Lung (tissue), 12 donors: ENCODE results near the gene FBXO34. TPM values are rescaled to one million over a fixed set of nuclear protein-coding genes. Genes with fewer than 3 reads are reported as not detected.
A peak's percentile ranks its signal among the peaks of the same experiment; 100 is the strongest.

Experiments used
- ATAC-seq: fragments of 200-7000 bp; cut with Tn5 transposase; one replicate; pipeline ENCODE4 v1.9.1; 2020; ENCODE audit warnings: moderate number of reproducible peaks; ENCODE audit not compliant: insufficient read depth, low FRiP score
- DNase-seq, 3 donors: peaks; one replicate each; pipeline ENCODE4 v3.0.0-alpha.2; 2013 to 2017
- H3K27ac ChIP-seq, 2 donors: one replicate each; pipeline ENCODE4 v1.5.1; 2013; ENCODE audit warnings: mild to moderate bottlenecking in 2 of 2, moderate library complexity in 2 of 2, control low read depth in 1 of 2, inconsistent platforms in 1 of 2, low read depth in 1 of 2, low read length in 1 of 2
- H3K27me3 ChIP-seq, 3 donors: one replicate each; pipeline ENCODE4 v1.5.1; 2013; ENCODE audit warnings: low read length in 2 of 3; ENCODE audit not compliant: control insufficient read depth in 3 of 3, insufficient read depth in 3 of 3
- H3K36me3 ChIP-seq, 4 donors: one replicate each; pipeline ENCODE4 v1.5.1; 2013; ENCODE audit warnings: low read length in 4 of 4, mild to moderate bottlenecking in 1 of 4, moderate library complexity in 1 of 4; ENCODE audit not compliant: control insufficient read depth in 4 of 4, insufficient read depth in 4 of 4
- H3K4me1 ChIP-seq, 5 donors: one replicate each; pipeline ENCODE4 v1.5.1; 2013; ENCODE audit warnings: low read length in 5 of 5, mild to moderate bottlenecking in 2 of 5, moderate library complexity in 1 of 5; ENCODE audit not compliant: control insufficient read depth in 5 of 5, insufficient read depth in 5 of 5
- H3K4me3 ChIP-seq: one replicate; pipeline ENCODE4 v1.5.1; 2013; ENCODE audit warnings: mild to moderate bottlenecking, control low read depth, moderate library complexity
- H3K9ac ChIP-seq, 2 donors: one replicate each; pipeline ENCODE4 v1.5.1; 2013; ENCODE audit warnings: low read length in 2 of 2, control low read depth in 1 of 2; ENCODE audit not compliant: insufficient read depth in 1 of 2
- H3K9me3 ChIP-seq, 4 donors: one replicate each; pipeline ENCODE4 v1.5.1; 2013; ENCODE audit warnings: low read length in 3 of 4, mild to moderate bottlenecking in 1 of 4, moderate library complexity in 1 of 4; ENCODE audit not compliant: control insufficient read depth in 4 of 4, insufficient read depth in 3 of 4
- WGBS, 2 donors: extraction: QIAGEN DNeasy Blood & Tissue Kit; methylation state at CpG; one replicate each; pipeline ENCODE4 v1.1.7; 2013; 5-methylcytosine and 5-hydroxymethylcytosine counted together
- polyA plus RNA-seq, 2 donors: library from polyadenylated mRNA; stranded (reverse); fragments of 200-250 nt; gene quantifications; one replicate each; pipeline ENCODE4 v1.2.1, GENCODE V29; 2013
- total RNA-seq, 2 donors: library from RNA; depleted of rRNA in 1 of 2; stranded (reverse); fragments of >200 nt in 1 of 2; gene quantifications; one replicate each; pipeline ENCODE4 v1.2.1, GENCODE V29; 2014 to 2021
- TF ChIP-seq, protein P1 (sequence below): IDR thresholded peaks from 2 replicates; pipeline ENCODE4 v1.5.1; 2012; ENCODE audit warnings: mild to moderate bottlenecking; ENCODE audit errors: control extremely low read depth, extremely low read depth
- donor health status: control.
- donor health status: control.
- donor health status: Bipolar disorder and iron deficiency.
- donor health status: healthy.
- donor health status: DM: yes; HTN: yes; CAD: no.

The FBXO34 gene
- total and polyA plus RNA-seq, 4 donors: 14.0 to 59.4 (median 22.2) TPM

GRCh38 chr14:55336162-55336561 is 64.9 kb downstream of the FBXO34 start:
- no peaks in the 10 kb centered on the region for H3K36me3 ChIP-seq
- no peaks in the 10 kb centered on the region for H3K9me3 ChIP-seq
- H3K27me3 ChIP-seq: no peaks in the 10 kb centered on the region
- peak in 2 of 3 donors; percentile 49 to 56 for DNase-seq
- ATAC-seq: no peak
- peaks cover 8 to 34% (median 17%) of the 10 kb centered on the region in 5 donors for H3K4me1 ChIP-seq
- 46 to 54% methylated on average over 2 of the region's 2 CpGs for WGBS, 2 donors
- no peak overlapping the region for H3K4me3 ChIP-seq
- no peak overlapping the region for H3K27ac ChIP-seq
- H3K9ac ChIP-seq: no peak overlapping the region
- TF ChIP-seq, protein P1, sequence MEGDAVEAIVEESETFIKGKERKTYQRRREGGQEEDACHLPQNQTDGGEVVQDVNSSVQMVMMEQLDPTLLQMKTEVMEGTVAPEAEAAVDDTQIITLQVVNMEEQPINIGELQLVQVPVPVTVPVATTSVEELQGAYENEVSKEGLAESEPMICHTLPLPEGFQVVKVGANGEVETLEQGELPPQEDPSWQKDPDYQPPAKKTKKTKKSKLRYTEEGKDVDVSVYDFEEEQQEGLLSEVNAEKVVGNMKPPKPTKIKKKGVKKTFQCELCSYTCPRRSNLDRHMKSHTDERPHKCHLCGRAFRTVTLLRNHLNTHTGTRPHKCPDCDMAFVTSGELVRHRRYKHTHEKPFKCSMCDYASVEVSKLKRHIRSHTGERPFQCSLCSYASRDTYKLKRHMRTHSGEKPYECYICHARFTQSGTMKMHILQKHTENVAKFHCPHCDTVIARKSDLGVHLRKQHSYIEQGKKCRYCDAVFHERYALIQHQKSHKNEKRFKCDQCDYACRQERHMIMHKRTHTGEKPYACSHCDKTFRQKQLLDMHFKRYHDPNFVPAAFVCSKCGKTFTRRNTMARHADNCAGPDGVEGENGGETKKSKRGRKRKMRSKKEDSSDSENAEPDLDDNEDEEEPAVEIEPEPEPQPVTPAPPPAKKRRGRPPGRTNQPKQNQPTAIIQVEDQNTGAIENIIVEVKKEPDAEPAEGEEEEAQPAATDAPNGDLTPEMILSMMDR: no peak

GRCh38 chr14:55336691-55337090 is 65.5 kb downstream of the FBXO34 start:
- H3K27me3 ChIP-seq: no peaks in the 10 kb centered on the region
- H3K4me3 ChIP-seq: no peak overlapping the region
- ATAC-seq: no peak
- no peak overlapping the region for H3K27ac ChIP-seq
- peaks cover 8 to 34% (median 17%) of the 10 kb centered on the region in 5 donors for H3K4me1 ChIP-seq
- no peaks in the 10 kb centered on the region for H3K9me3 ChIP-seq
- TF ChIP-seq, protein P1: no peak
- DNase-seq: no peak
- H3K36me3 ChIP-seq: no peaks in the 10 kb centered on the region
- H3K9ac ChIP-seq: no peak overlapping the region
- WGBS, 2 donors: 87 to 89% methylated on average over 3 of the region's 3 CpGs

GRCh38 chr14:55339770-55340169 is 68.5 kb downstream of the FBXO34 start:
- Histone ChIP-seq H3K9ac (no peak overlapping the region), H3K9me3 (no peaks in the 10 kb centered on the region), H3K27me3 (no peaks in the 10 kb centered on the region), H3K4me3 (no peak overlapping the region), H3K27ac (no peak overlapping the region), H3K4me1 (peaks cover 6 to 20% (median 10%) of the 10 kb centered on the region in 5 donors), H3K36me3 (no peaks in the 10 kb centered on the region)
- ATAC-seq (no peak), DNase-seq (peak in 1 of 3 donors; percentile 19)
- 63 to 64% methylated on average over 2 of the region's 2 CpGs for WGBS, 2 donors
- TF ChIP-seq, protein P1: no peak

DNA sequence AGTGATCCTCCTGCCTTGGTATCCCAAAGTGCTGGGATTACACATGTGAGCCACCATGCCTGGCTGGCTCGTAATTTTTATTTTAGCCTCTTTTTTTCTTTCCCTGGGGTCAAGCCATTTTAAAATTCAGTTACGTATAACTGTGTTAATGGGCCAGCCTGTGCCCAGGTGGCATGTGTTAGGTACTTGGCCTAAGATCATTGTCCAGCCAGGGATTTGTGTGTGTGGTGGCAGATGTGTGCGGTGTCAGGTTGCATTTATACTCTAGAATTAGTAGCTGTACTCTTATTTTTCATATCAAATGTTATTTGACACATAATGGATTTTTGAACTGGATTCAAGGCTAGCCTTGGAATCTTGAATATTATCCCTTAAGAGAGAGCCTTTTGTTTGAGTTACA is 69.3 kb downstream of the FBXO34 start:
- ATAC-seq: no peak
- Histone ChIP-seq H3K36me3 (no peaks in the 10 kb centered on the region), H3K9ac (no peak overlapping the region), H3K9me3 (no peaks in the 10 kb centered on the region), H3K27me3 (no peaks in the 10 kb centered on the region), H3K27ac (no peak overlapping the region), H3K4me3 (no peak overlapping the region), H3K4me1 (peaks cover 4 to 15% (median 7%) of the 10 kb centered on the region in 5 donors)
- TF ChIP-seq, protein P1: no peak
- 97 to 99% methylated on average over 3 of the region's 3 CpGs for WGBS, 2 donors
- DNase-seq: no peak
